Mucosa of descending colon (tissue), 3 donors: ENCODE measurements around the gene SDF2L1. TPM values are rescaled to one million over a fixed set of nuclear protein-coding genes. Genes with fewer than 3 reads are reported as not detected.
"Not testable (repeated sequence)": the region's sequence is repeated elsewhere in the genome, so short reads cannot be mapped to it uniquely, and the experiment has no call there.

Source experiments
- ATAC-seq: fragments of 200-7000 bp; cut with Tn5 transposase; one replicate; pipeline ENCODE4 v1.9.1; 2020; ENCODE audit warnings: mild to moderate bottlenecking, moderate library complexity
- DNase-seq, 3 donors: peaks; one replicate each; pipeline ENCODE4 v3.0.0-alpha.2; 2020
- H3K36me3 ChIP-seq: fragments of 200-600 bp; one replicate; pipeline ENCODE4 v1.8.0; 2021; ENCODE audit warnings: low read depth, mild to moderate bottlenecking
- H3K4me1 ChIP-seq: fragments of 200-600 bp; one replicate; pipeline ENCODE4 v1.8.0; 2021; ENCODE audit warnings: low read depth, mild to moderate bottlenecking
- H3K4me3 ChIP-seq: fragments of 200-600 bp; one replicate; pipeline ENCODE4 v1.8.0; 2021; ENCODE audit warnings: mild to moderate bottlenecking
- H3K9me3 ChIP-seq: fragments of 200-600 bp; one replicate; pipeline ENCODE4 v1.8.0; 2021; ENCODE audit warnings: mild to moderate bottlenecking
- intact Hi-C, 2 donors: fragments of 100-400 bp; cut with DNase I in 1 of 2; cut with micrococcal nuclease in 1 of 2; formaldehyde crosslinking; loops; one replicate each; pipeline versions ENCODE4 v1.11.0 to v1.11.1; 2022; cut with DNase I, micrococcal nuclease
- total RNA-seq, 3 donors: library from RNA; stranded (reverse); fragmentation: NEBNext Ultra II Directional in 2 of 3; extraction: Animal tissue kit (Norgen Biotek cat#: 25700) in 2 of 3; gene quantifications; one replicate each; pipeline versions ENCODE4 v1.2.1 to v1.2.4, GENCODE V29; 2021 to 2023
- TF ChIP-seq, protein P1 (sequence below): fragments of 200-600 bp; IDR thresholded peaks from one replicate; pipeline ENCODE4 v1.8.0; 2022; ENCODE audit warnings: antibody characterized with exemption, mild to moderate bottlenecking
- donor health status: DM: no; HTN: no; CAD: no; lungs with moderate emphysema.
- donor health status: DM: no; HTN: no; CAD: no.
- donor health status: DM: no; HTN: yes; CAD: no.

Gene SDF2L1
- total RNA-seq, 3 donors from 2014 or later = 25.8 to 48.8 (median 28.0) TPM

DNA sequence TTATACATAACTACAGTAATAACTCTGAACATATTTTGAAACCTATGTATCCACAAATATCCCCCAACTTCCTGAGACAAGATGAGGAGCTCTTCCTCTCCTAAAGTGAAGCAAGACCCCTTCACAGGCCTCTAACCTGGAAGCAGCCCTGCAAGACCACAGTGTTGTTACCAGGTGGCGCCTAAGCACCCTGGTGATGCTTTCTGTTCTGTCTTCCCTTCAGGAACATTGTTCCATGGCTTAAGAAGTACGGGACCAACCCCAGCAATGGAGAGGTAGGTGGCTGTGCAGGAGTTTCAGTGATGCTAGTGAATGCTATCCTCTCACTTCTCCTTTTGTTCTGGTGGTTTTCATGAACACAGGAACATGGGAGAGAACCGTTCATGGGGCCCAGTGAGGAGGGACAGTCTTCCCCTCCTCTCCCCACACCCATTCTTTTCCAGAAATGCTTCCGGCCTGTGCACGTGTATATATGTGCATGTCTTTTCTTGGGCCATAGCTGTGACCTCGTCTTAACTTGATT is 30.1 kb downstream of the SDF2L1 start:
- no peaks in the 10 kb centered on the region for H3K9me3 ChIP-seq
- H3K36me3 ChIP-seq = no peaks in the 10 kb centered on the region
- intact Hi-C loops = no loop called here
- H3K4me3 ChIP-seq = no peak overlapping the region
- TF ChIP-seq, protein P1, sequence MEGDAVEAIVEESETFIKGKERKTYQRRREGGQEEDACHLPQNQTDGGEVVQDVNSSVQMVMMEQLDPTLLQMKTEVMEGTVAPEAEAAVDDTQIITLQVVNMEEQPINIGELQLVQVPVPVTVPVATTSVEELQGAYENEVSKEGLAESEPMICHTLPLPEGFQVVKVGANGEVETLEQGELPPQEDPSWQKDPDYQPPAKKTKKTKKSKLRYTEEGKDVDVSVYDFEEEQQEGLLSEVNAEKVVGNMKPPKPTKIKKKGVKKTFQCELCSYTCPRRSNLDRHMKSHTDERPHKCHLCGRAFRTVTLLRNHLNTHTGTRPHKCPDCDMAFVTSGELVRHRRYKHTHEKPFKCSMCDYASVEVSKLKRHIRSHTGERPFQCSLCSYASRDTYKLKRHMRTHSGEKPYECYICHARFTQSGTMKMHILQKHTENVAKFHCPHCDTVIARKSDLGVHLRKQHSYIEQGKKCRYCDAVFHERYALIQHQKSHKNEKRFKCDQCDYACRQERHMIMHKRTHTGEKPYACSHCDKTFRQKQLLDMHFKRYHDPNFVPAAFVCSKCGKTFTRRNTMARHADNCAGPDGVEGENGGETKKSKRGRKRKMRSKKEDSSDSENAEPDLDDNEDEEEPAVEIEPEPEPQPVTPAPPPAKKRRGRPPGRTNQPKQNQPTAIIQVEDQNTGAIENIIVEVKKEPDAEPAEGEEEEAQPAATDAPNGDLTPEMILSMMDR = no peak
- DNase-seq (no peak), ATAC-seq (no peak)
- no peaks in the 10 kb centered on the region for H3K4me1 ChIP-seq

DNA sequence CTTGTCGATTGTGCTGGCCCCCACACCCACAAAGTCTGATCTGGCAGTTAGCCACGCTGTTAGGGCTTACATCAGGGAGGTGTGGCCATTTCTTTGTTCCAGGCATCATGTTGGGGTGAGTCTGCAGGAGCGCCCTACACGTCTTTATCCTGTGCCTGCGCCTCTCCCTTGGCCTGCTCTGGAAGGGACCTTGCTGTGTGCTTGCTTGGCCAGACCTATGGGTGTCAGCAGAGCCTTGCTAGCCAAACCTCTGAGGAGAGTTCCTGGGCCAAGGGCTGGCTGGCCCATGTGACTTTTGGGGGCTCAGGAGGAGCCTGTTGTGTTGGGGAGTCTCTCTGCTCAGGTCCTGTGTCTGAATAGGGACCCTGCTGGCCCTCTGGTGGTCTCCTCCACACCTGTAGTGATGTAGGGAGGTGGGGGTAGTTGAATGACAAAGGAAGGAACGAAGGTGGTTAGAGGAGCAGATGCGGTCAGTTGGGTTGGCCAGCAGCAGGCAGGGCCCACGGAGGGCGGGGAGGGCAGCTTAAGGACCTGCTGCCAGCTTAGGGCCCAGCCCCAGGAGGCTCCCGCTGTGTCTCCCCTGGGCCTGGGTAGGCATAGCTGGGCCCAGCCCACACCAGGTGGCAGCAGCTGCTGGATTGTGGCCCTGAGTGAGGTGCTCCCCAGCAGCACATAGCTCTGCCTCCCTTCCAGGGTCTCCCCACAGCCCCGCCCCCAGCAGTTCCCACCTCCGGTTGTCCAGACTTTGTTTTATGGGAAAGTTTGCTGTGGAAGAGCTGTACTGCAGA is 31.6 kb downstream of the SDF2L1 start:
- Histone ChIP-seq H3K4me1 (no peaks in the 10 kb centered on the region), H3K36me3 (no peaks in the 10 kb centered on the region), H3K9me3 (no peaks in the 10 kb centered on the region), H3K4me3 (no peak overlapping the region)
- TF ChIP-seq, protein P1 = no peak
- ATAC-seq = no peak
- no peak for DNase-seq
- intact Hi-C loops = no loop called here

DNA sequence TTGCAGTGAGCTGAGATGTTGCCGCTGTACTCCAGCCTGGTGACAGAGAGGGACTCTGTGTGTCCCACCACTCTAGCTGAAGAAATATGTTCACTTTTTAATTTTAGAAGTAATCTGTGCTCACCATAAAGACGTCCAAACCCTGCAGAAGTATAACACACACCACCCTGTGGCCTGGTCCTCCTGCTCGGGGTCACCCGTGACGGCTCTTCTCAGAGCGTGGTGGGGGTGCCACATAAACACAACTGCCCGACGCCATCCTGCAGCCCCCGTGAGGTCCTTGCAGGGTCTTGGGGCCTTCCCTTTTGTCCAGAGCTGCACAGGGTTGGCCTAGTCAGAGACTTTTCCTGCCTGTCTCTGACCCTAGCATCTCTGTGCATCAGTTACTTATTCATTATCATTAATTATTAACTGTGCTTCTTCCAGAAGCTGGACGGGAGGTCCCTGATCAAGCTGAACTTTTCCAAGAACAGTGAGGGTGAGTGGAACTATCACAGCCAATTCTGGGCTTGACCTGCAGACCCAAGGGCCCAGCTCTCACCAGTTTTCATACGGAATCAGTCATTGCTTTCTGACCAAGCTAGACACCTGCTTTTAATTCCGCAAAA is 32.6 kb downstream of the SDF2L1 start:
- intact Hi-C loops = no loop called here
- DNase-seq (no peak), ATAC-seq (no peak)
- no peak overlapping the region for H3K4me3 ChIP-seq
- TF ChIP-seq, protein P1 = no peak
- no peaks in the 10 kb centered on the region for H3K36me3 ChIP-seq
- no peaks in the 10 kb centered on the region for H3K9me3 ChIP-seq
- H3K4me1 ChIP-seq = no peaks in the 10 kb centered on the region

DNA sequence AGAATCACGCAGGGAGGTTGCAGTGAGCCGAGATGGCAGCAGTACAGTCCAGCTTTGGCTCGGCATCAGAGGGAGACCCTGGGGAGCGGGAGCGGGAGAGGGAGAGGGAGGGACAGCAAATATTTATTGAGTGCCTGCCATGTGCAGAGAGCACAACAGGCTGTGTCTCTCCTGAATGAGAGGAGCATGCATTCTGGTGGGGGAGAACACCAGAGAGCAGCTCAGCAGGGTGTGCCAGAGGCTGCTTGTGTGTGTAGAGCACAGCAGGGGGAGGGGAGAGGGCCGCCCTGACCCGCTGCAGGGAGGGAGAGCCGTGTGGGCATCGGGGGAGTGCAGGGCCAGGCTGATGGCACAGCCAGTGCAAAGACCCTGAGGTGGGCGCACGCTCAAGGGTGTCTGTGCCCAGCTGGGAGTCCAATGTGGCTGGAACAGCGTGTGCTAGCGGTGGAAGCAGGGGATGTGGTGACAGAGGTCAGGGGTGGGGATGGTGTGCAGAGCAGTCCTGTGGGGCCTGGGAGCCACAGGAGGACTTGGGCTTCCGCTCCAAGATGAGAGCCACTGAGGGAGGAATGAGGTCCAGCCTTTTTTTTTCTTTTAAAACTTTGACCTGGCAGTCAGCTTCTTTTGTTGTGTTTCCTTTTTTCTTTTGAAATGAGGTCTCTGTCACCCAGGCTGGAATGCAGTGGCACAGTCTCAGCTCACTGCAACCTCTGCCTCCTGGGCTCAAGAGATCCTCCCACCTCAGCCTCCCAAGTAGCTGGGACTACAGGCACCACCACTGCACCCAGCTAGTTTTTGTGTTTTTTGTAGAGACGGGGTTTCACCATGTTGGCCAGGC is 35.7 kb downstream of the SDF2L1 start:
- no peaks in the 10 kb centered on the region for H3K36me3 ChIP-seq
- no peaks in the 10 kb centered on the region for H3K4me1 ChIP-seq
- DNase-seq (peak in 1 of 3 donors; percentile 39), ATAC-seq (no peak)
- TF ChIP-seq, protein P1 = no peak
- H3K4me3 ChIP-seq = no peak overlapping the region
- no peaks in the 10 kb centered on the region for H3K9me3 ChIP-seq
- intact Hi-C loops = no loop called here

DNA sequence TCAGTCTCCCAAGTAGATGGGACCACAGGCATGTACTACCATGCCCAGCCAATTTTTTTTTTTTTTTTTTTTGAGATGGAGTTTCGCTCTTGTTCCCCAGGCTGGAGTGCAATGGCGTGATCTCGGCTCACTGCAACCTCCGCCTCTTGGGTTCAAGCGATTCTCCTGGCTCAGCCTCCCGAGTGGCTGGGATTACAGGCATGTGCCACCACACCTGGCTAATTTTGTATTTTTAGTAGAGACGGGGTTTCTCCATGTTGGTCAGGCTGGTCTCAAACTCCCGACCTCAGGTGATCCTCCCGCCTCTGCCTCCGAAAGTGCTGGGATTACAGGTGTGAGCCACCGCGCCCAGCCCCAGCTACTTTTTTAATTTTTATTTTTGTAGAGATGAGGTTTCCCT is 36.7 kb downstream of the SDF2L1 start:
- H3K9me3 ChIP-seq, H3K36me3 ChIP-seq, H3K4me3 ChIP-seq, H3K4me1 ChIP-seq, intact Hi-C loops, ATAC-seq: not testable (repeated sequence)
- peak in 1 of 3 donors; percentile 3 for DNase-seq
